Measurements from ENCODE around the gene GMDS.

The GMDS gene

GRCh38 chr6:1607516-1608221 is 637.7 kb downstream of the GMDS start:
- peak; percentile 75 for DNase-seq

DNA sequence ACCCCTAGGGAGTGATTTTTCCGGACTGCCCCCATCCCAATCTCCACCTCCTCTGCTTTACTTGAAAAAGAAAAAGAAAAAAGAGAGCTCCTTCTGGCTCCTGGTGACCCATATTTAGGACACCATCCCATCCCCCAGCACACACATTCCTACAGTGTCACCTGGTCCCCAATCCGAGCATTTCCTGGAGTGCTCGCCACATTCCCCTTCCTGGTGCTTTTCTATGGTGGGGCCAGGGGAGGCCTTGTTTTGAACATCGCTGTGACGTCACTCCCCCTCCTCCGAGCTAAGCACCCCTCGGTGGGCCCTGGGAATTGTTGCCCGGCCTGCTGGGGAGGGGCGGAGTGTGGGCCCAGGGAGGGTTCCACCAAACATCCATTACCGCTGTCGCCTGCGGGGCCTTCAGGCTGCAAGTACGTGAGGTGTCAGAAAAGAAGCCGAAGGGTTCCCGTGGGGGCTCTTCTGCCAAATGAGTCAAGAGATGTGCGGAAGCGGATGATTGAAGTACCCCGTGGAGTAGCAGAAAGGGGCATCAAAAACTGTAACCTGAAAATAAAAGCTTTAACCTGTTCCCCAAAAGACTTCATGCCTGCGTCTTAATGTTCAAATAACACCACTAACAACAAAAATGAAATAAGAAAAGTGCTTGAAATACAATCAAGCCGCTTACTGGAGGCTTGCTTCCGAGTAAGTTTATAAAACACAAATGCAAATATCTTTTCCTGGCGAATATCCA is 638.5 kb downstream of the GMDS start:
- DNase-seq: peak; percentile 39

GRCh38 chr6:1605893-1606779 is 639.3 kb downstream of the GMDS start:
- peak; percentile 48 for DNase-seq

GRCh38 chr6:1605004-1605892 is 640.2 kb downstream of the GMDS start:
- no peak for DNase-seq

GRCh38 chr6:1604158-1605003 is 641.0 kb downstream of the GMDS start:
- DNase-seq: peak; percentile 84

- no peak for DNase-seq
These were observed 641.7 kb downstream of the GMDS start for GRCh38 chr6:1603708-1604107.

DNA sequence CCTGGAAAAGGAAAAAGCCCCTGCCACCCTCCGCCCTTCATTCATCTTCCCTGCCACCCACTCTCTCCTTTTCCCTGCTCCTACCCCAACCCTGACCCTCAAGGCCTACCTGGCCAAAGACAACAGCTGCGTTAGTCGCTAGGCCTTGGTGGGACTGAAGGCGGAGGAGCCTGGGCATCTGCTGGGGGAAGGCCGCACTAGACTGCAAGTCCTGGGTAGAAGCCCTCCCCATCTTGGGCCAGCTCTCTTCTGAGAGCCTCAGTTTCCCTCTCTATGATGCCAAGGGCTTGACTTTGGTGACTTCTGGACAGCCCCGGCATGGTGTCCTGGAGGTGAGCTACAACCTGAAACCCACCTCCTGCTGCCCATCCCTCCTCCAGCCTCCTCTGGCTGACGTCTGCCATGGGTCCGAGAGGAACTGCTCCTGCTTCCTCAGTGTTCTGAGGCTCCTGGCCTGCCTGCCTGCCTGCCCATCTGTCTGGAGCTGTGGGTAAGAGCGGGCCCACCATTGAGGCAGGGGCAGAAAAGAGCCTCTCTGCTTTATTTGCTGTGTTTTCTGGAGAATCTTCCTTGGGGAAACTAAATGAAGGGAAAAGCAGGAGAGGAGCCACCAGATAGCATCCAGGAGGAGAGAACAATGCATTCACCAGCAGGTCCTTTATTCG is 643.2 kb downstream of the GMDS start:
- DNase-seq: no peak

DNA sequence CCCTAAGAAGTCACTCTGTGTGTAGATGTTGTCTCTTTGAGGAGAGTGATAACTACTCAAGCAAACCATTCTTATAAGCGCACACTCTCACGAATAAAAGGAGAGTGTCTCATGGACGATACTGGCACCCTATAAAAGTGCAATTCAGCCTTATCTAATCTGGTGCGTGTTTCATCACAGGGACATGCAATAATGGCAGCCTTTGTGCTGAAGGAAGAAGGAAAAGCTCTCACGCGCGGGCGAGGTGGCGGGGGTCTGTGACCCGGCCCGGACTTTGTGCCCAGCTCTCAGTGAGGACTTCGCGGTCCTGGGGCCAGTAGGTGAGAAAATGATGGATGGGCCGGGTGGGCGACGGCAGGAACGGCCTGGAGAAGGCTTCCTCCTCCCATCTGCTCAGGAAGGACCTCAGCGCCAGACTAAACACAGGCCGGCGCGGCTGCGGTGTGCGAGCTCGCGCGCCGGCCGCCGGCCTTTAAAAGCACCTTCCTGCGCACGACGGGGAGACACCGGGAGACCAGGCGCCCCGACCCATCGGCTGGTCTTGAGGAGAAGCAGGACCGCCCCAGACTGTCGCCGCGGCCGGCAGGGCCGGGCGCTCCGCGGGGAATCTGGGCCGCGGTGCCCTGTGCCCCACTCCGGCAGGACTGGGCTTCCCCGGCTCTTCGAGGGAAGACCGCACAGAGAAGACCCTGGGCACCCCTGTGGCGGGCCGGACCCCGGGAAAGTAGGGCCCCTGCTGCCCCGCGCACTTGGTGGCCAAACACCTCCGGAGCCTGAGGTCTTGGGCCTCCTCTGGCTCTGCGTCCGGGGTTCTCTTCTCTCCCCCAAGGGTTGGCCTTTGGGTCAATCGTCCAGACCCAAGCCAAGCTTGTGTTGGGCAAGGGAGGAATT is 644.0 kb downstream of the GMDS start:
- no peak for DNase-seq

- DNase-seq: no peak
These were observed 644.6 kb downstream of the GMDS start for GRCh38 chr6:1600764-1601157.

GRCh38 chr6:1600063-1600763 is 645.2 kb downstream of the GMDS start:
- no peak for DNase-seq

DNA sequence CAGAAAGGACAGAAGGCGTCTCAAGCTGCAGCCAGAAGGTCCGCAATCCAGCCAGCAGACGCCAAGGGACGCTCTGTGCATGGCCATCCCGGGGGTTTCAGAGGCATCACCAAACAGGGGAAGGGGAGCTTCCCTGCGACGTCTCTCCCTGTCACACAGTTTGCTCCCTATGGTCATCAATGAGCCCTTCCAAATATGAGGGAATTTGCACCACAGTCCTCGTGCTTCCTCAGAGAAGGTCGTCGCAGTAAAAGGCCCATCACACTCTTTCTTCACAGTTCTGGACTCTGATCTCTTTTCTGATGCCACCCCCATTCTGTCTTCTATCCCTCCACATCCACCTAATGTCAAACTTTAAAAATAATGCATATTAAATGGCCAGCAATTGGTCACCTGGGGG is 645.9 kb downstream of the GMDS start:
- DNase-seq: no peak

DNA sequence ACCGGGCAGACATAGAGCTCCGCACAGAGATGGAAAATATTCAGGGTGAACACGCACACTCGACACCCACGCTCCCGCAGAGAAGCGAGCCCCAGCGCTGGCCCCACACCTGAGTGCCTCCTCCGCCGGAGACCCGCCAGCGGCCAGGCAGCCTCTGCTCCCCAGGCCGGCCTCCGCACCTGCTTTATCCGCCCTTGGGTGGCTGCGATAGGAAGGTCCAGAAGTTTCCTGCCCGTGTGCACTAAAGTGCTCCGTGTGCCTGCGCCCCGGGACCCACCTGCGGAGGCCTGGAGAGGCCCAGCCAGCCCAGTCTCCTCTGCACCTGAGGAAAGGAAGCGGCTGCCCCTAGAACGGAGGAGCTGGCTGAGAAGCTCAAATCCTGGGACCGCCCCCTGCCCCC is 646.5 kb downstream of the GMDS start:
- DNase-seq: no peak

GRCh38 chr6:1598433-1598832 is 647.0 kb downstream of the GMDS start:
- no peak for DNase-seq

GRCh38 chr6:1597924-1598323 is 647.5 kb downstream of the GMDS start:
- DNase-seq: no peak

DNA sequence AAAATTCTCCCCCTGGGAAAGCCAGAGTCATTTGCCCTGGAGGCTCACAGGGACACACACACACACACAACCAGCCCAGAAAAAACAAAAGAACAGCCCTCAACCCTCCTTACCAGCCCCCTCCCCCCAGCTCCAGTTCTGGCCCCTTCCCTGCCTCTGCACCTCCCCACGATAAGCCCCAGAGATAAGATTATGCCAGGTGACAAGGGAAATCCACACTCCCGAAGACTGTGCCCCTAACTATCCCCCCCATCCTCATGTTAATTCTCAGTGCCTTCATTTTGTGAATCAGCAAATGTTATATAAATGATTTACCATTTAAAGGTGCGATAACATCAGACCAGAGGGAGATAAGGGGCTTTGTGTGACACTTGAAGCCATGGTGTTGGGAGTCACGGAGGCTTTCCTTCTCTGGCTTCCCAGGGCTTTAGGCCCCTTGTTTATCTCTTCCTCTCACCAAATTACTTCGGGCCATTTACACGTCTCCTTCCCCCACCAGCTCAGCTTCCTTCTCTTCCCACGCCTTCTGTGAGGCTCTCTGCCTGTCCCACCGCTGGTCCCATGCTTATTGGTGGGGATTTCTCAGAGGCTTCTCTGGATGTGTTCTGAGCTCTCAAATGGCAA is 648.2 kb downstream of the GMDS start:
- peak; percentile 63 for DNase-seq

DNA sequence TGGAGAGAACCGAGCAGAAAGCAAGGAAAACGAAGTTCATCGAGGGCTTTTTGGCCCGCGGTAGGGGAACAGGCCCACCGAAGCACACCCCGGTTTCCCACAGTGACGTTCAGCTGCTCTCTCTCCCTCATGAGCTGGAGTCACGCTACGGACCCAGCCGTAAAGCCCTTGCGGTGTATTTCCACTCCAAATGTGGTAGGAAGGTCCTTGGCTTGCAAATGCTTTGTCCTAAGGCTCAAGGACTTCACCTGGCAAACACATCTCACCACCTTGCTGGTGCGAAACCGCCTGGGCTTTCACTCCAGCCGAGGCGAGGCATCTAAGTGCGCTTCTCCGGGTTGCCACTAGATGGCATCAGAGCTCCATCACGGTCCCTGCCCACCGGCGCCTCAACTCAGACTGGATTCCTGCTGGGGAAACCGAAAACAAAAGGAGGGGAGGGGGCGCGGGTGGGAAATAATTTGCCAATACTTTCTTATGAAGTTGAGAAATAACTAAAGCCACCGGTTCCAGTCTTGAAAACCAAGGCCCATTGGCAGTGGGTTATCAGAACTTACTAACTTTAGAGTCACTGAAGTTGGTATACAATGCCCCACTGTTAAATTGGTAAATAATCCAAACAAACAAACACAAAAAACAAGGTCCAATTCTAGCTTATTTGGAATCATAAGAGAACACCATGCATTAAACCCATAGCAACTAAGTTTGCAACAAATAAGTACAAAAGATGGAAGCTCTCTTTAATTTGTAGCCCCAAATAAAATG is 649.1 kb downstream of the GMDS start:
- peak; percentile 73 for DNase-seq

GRCh38 chr6:1595271-1596087 is 649.9 kb downstream of the GMDS start:
- DNase-seq: no peak

Data from NCI-H82 (cell line).